Measurements from ENCODE around the gene SLC35B3.

- no peak for TF ChIP-seq EZH2 (IDR thresholded peaks at IDR 0.05; ENCODE audit: borderline replicate concordance, low read depth, low read length, poor library complexity, severe bottlenecking)
- no peak for TF ChIP-seq CTCF (conservative IDR thresholded peaks at IDR 0.05; ENCODE audit: low read depth, low read length)
Measured at GRCh38 chr6:8389036-8389818, 46.1 kb downstream of the SLC35B3 start.

Measured in A673 (cell line).